SK-N-SH treated with all-trans-retinoic acid at 6 μM for 48 hours (cell line): ENCODE data around the gene TMED4.

ENCODE experiments used
- ATAC-seq: fragments of 200-7000 bp; cut with Tn5 transposase; 3 replicates; pipeline ENCODE4 v1.9.1; 2020; ENCODE audit warnings: mild to moderate bottlenecking, moderate library complexity
- BACH2 ChIP-seq: fragments of 250-450 bp; sonication (Bioruptor Pico); IDR thresholded peaks from 2 replicates; pipeline ENCODE4 v1.9.0; 2021; ENCODE audit warnings: mild to moderate bottlenecking, borderline replicate concordance
- CSDC2 ChIP-seq: fragments of 250-450 bp; sonication (Bioruptor Pico); IDR thresholded peaks from 2 replicates; pipeline ENCODE4 v1.5.0; 2020; ENCODE audit warnings: mild to moderate bottlenecking, moderate library complexity
- ESRRG ChIP-seq: fragments of 250-450 bp; sonication (Bioruptor Pico); IDR thresholded peaks from 2 replicates; pipeline ENCODE4 v1.6.1; 2021; ENCODE audit warnings: mild to moderate bottlenecking
- GLIS3 ChIP-seq: fragments of 250-450 bp; sonication (Bioruptor Pico); IDR thresholded peaks from 2 replicates; pipeline ENCODE4 v1.5.0; 2020; ENCODE audit warnings: mild to moderate bottlenecking, moderate library complexity
- ISL1 ChIP-seq: fragments of 250-450 bp; sonication (Bioruptor Pico); IDR thresholded peaks from 2 replicates; pipeline ENCODE4 v2.1.2; 2022; ENCODE audit warnings: mild to moderate bottlenecking, moderate library complexity
- OSR1 ChIP-seq: fragments of 250-450 bp; sonication (Bioruptor Pico); IDR thresholded peaks from 2 replicates; pipeline ENCODE4 v1.8.0; 2022; ENCODE audit warnings: moderate library complexity, mild to moderate bottlenecking, inconsistent platforms
- PPARA ChIP-seq: fragments of 250-450 bp; sonication (Bioruptor Pico); IDR thresholded peaks from 2 replicates; pipeline ENCODE4 v1.5.0; 2020; ENCODE audit warnings: mild to moderate bottlenecking, borderline replicate concordance
- RARB ChIP-seq: fragments of 250-450 bp; sonication (Bioruptor Pico); IDR thresholded peaks from 2 replicates; pipeline ENCODE4 v1.8.0; 2021; ENCODE audit warnings: mild to moderate bottlenecking, moderate library complexity
- SNAI2 ChIP-seq: fragments of 250-450 bp; sonication (Bioruptor Pico); IDR thresholded peaks from 2 replicates; pipeline ENCODE4 v1.5.0; 2020; ENCODE audit warnings: mild to moderate bottlenecking, moderate library complexity
- TCF4 ChIP-seq: fragments of 250-450 bp; sonication (Bioruptor Pico); IDR thresholded peaks from 2 replicates; pipeline ENCODE4 v1.8.0; 2021; ENCODE audit warnings: mild to moderate bottlenecking, moderate library complexity, borderline replicate concordance
- TOX ChIP-seq: fragments of 250-450 bp; sonication (Bioruptor Pico); IDR thresholded peaks from 2 replicates; pipeline ENCODE4 v1.8.0; 2021; ENCODE audit warnings: mild to moderate bottlenecking, moderate library complexity, borderline replicate concordance
- ZFP3 ChIP-seq: fragments of 250-450 bp; sonication (Bioruptor Pico); IDR thresholded peaks from 2 replicates; pipeline ENCODE4 v1.5.0; 2020; ENCODE audit warnings: mild to moderate bottlenecking, moderate library complexity
- ZNF565 ChIP-seq: fragments of 450-650 bp; formaldehyde crosslinking; conservative IDR thresholded peaks from 2 replicates; pipeline ENCODE4 v1.5.0; 2020; ENCODE audit warnings: low read depth, mild to moderate bottlenecking, moderate library complexity
- ZNF70 ChIP-seq: fragments of 450-650 bp; formaldehyde crosslinking; IDR thresholded peaks from 2 replicates; pipeline ENCODE4 v1.5.0; 2020; ENCODE audit warnings: mild to moderate bottlenecking, moderate library complexity
- TF ChIP-seq, protein P1 (sequence below): fragments of 250-450 bp; sonication (Bioruptor Pico); IDR thresholded peaks from 2 replicates; pipeline ENCODE4 v1.5.0; 2020; ENCODE audit warnings: mild to moderate bottlenecking, moderate library complexity
- TF ChIP-seq, protein P2 (sequence below): fragments of 250-450 bp; sonication (Bioruptor Pico); IDR thresholded peaks from 2 replicates; pipeline ENCODE4 v1.5.1; 2021; ENCODE audit warnings: mild to moderate bottlenecking, moderate library complexity
- TF ChIP-seq, protein P3 (sequence below): fragments of 250-450 bp; sonication (Bioruptor Pico); IDR thresholded peaks from 2 replicates; pipeline ENCODE4 v1.8.0; 2021; ENCODE audit warnings: low read depth, mild to moderate bottlenecking, moderate library complexity, borderline replicate concordance

Gene TMED4

DNA sequence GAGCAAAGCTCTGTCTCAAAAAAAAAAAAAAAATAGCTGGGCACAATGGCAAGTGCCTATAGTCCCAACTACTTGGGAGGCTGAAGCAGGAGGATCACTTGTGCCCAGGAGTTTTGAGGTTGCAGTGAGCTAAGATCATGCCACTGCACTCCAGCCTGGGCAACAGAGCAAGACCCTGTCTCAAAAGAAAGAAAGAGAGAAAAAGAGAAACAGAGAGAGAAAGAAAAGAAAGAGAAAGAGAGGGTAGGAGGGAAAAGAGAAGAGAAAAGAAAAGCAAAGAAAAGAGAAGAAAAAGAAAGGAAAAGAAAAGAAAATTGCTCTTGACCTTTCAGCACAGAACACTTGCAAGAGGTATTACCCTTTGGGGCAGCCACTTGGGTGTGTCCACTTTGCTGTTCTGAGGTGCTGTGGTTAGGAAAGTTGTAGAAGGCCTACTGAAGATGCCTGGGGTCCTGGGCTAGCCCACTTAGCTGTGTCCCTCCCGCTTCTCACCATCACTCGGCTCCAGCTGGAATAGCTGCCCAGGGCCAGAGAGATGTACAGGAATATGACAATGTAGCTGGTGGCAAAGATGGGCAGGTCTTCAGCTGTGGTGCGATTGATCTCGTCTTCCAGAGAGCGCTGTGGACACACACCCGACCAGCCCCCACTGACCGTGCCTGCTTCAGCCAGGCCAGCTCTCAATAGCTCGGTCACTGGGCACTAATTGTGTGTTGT is 46.5 kb downstream of the TMED4 start:
- TF ChIP-seq ESRRG (CRISPR knock-in tag) (no peak), TOX (CRISPR knock-in tag) (no peak), OSR1 (CRISPR knock-in tag) (no peak), ZNF70 (CRISPR knock-in tag) (no peak), RARB (no peak), TCF4 (CRISPR knock-in tag) (no peak)
- TF ChIP-seq, protein P1, sequence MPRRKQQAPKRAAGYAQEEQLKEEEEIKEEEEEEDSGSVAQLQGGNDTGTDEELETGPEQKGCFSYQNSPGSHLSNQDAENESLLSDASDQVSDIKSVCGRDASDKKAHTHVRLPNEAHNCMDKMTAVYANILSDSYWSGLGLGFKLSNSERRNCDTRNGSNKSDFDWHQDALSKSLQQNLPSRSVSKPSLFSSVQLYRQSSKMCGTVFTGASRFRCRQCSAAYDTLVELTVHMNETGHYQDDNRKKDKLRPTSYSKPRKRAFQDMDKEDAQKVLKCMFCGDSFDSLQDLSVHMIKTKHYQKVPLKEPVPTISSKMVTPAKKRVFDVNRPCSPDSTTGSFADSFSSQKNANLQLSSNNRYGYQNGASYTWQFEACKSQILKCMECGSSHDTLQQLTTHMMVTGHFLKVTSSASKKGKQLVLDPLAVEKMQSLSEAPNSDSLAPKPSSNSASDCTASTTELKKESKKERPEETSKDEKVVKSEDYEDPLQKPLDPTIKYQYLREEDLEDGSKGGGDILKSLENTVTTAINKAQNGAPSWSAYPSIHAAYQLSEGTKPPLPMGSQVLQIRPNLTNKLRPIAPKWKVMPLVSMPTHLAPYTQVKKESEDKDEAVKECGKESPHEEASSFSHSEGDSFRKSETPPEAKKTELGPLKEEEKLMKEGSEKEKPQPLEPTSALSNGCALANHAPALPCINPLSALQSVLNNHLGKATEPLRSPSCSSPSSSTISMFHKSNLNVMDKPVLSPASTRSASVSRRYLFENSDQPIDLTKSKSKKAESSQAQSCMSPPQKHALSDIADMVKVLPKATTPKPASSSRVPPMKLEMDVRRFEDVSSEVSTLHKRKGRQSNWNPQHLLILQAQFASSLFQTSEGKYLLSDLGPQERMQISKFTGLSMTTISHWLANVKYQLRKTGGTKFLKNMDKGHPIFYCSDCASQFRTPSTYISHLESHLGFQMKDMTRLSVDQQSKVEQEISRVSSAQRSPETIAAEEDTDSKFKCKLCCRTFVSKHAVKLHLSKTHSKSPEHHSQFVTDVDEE, result no peak
- no peak for ATAC-seq

DNA sequence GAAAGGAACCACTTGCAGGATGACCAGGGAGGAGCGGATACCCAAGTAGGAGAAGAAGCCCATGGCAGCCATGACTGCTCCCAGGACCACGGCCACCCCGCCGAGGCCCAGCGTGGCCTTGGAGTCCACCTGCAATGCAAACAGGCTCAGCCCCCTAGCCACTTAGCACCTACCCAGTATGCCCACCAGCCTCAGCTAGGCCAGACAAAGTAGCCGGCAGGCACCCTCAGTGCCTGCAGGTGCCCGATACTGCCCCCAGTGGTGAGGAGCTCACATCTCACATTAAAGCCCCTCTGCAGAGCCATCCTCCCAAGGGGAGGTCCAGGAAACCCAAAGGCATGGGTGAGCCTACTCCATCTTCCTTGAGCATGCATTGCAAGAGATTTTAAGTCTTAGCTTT is 47.5 kb downstream of the TMED4 start:
- TF ChIP-seq ISL1 (CRISPR knock-in tag) (no peak), SNAI2 (CRISPR knock-in tag) (no peak), OSR1 (CRISPR knock-in tag) (no peak), RARB (no peak), ESRRG (CRISPR knock-in tag) (no peak), TOX (CRISPR knock-in tag) (no peak), ZNF565 (no peak), ZNF70 (CRISPR knock-in tag) (no peak), CSDC2 (CRISPR knock-in tag) (no peak), BACH2 (CRISPR knock-in tag) (no peak), GLIS3 (CRISPR knock-in tag) (no peak), PPARA (CRISPR knock-in tag) (no peak), ZFP3 (no peak)
- TF ChIP-seq, protein P2, sequence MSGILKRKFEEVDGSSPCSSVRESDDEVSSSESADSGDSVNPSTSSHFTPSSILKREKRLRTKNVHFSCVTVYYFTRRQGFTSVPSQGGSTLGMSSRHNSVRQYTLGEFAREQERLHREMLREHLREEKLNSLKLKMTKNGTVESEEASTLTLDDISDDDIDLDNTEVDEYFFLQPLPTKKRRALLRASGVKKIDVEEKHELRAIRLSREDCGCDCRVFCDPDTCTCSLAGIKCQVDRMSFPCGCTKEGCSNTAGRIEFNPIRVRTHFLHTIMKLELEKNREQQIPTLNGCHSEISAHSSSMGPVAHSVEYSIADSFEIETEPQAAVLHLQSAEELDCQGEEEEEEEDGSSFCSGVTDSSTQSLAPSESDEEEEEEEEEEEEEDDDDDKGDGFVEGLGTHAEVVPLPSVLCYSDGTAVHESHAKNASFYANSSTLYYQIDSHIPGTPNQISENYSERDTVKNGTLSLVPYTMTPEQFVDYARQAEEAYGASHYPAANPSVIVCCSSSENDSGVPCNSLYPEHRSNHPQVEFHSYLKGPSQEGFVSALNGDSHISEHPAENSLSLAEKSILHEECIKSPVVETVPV (CRISPR knock-in tag), result no peak
- TF ChIP-seq, protein P3, sequence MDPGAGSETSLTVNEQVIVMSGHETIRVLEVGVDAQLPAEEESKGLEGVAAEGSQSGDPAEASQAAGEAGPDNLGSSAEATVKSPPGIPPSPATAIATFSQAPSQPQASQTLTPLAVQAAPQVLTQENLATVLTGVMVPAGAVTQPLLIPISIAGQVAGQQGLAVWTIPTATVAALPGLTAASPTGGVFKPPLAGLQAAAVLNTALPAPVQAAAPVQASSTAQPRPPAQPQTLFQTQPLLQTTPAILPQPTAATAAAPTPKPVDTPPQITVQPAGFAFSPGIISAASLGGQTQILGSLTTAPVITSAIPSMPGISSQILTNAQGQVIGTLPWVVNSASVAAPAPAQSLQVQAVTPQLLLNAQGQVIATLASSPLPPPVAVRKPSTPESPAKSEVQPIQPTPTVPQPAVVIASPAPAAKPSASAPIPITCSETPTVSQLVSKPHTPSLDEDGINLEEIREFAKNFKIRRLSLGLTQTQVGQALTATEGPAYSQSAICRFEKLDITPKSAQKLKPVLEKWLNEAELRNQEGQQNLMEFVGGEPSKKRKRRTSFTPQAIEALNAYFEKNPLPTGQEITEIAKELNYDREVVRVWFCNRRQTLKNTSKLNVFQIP (CRISPR knock-in tag), result no peak
- TF ChIP-seq, protein P1, result no peak
- TF ChIP-seq, all 23 proteins: peak for 0
- ATAC-seq, result peak; percentile 91

DNA sequence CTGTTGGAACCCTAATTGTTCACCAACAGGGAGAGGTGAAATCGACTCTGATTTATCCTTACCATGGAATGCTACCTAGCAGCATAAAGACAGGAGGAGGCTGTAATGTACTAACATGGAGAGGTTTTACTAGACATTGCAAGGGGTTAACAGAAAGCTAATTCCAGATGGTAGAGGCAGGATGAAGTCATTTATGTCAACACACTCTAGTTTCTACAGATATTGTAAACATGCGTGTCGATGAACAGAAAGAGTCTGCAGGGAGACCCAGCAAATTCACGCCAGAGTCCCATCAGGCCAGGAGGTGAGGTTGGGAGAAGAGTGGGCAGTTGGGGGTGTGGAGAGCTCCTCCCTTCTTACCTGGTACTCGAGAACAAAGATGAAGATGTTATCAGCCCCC is 47.9 kb downstream of the TMED4 start:
- no peak for ATAC-seq
- TF ChIP-seq GLIS3 (CRISPR knock-in tag) (no peak), ESRRG (CRISPR knock-in tag) (no peak)

DNA sequence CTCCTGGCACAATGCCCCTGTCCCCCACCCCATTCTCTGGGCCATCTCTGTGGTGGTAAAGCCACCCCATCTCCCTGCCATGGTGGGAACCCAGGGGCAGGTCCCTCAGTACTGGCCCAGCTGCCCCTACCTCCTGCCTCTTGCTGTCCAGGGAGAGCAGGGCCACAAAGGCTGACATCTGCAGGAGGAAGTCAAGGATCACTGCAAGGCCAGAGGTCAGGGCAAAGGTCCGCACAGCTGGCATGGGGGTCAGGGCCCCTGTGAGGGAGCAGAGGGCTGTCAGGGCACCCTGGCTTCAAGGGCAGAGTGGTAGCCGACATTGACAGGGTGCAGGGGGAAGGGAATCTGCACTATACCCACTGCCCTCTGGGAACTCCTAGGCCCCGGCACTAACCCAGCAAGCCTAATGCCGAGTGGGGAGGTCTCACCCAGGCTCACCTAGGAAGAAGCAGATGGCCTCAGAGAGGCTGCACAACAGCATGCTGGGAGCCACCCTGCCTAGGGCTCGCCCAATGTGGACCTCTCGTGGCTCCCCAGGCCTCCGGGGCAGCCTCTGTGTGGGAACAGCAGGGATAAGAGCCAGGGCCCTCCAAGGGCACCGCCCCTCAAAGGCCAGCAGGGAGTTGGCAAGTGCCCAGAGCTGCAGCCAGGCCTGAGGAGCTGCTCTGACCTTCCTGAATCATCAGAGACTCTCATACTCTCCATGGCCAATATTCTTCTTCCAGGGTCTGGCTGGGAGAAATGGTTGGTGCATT is 48.6 kb downstream of the TMED4 start:
- TF ChIP-seq RARB, result no peak
- no peak for TF ChIP-seq ZNF565
- no peak for TF ChIP-seq CSDC2 (CRISPR knock-in tag)
- TF ChIP-seq OSR1 (CRISPR knock-in tag), result no peak
- TF ChIP-seq GLIS3 (CRISPR knock-in tag), result no peak
- TF ChIP-seq, all 23 proteins: peak for 0
- no peak for ATAC-seq
